Lung (tissue), 12 donors: ENCODE measurements around the gene CA10. TPM values are rescaled to one million over a fixed set of nuclear protein-coding genes. Genes with fewer than 3 reads are reported as not detected.

Source experiments
- ATAC-seq: fragments of 200-7000 bp; cut with Tn5 transposase; one replicate; pipeline ENCODE4 v1.9.1; 2020; ENCODE audit warnings: moderate number of reproducible peaks; ENCODE audit not compliant: insufficient read depth, low FRiP score
- DNase-seq, 3 donors: peaks; one replicate each; pipeline ENCODE4 v3.0.0-alpha.2; 2013 to 2017
- H3K27ac ChIP-seq, 2 donors: one replicate each; pipeline ENCODE4 v1.5.1; 2013; ENCODE audit warnings: mild to moderate bottlenecking in 2 of 2, moderate library complexity in 2 of 2, control low read depth in 1 of 2, inconsistent platforms in 1 of 2, low read depth in 1 of 2, low read length in 1 of 2
- H3K27me3 ChIP-seq, 3 donors: one replicate each; pipeline ENCODE4 v1.5.1; 2013; ENCODE audit warnings: low read length in 2 of 3; ENCODE audit not compliant: control insufficient read depth in 3 of 3, insufficient read depth in 3 of 3
- H3K36me3 ChIP-seq, 4 donors: one replicate each; pipeline ENCODE4 v1.5.1; 2013; ENCODE audit warnings: low read length in 4 of 4, mild to moderate bottlenecking in 1 of 4, moderate library complexity in 1 of 4; ENCODE audit not compliant: control insufficient read depth in 4 of 4, insufficient read depth in 4 of 4
- H3K4me1 ChIP-seq, 5 donors: one replicate each; pipeline ENCODE4 v1.5.1; 2013; ENCODE audit warnings: low read length in 5 of 5, mild to moderate bottlenecking in 2 of 5, moderate library complexity in 1 of 5; ENCODE audit not compliant: control insufficient read depth in 5 of 5, insufficient read depth in 5 of 5
- H3K4me3 ChIP-seq: one replicate; pipeline ENCODE4 v1.5.1; 2013; ENCODE audit warnings: mild to moderate bottlenecking, control low read depth, moderate library complexity
- H3K9ac ChIP-seq, 2 donors: one replicate each; pipeline ENCODE4 v1.5.1; 2013; ENCODE audit warnings: low read length in 2 of 2, control low read depth in 1 of 2; ENCODE audit not compliant: insufficient read depth in 1 of 2
- H3K9me3 ChIP-seq, 4 donors: one replicate each; pipeline ENCODE4 v1.5.1; 2013; ENCODE audit warnings: low read length in 3 of 4, mild to moderate bottlenecking in 1 of 4, moderate library complexity in 1 of 4; ENCODE audit not compliant: control insufficient read depth in 4 of 4, insufficient read depth in 3 of 4
- CTCF ChIP-seq: IDR thresholded peaks from 2 replicates; pipeline ENCODE4 v1.5.1; 2012; ENCODE audit warnings: mild to moderate bottlenecking; ENCODE audit errors: control extremely low read depth, extremely low read depth
- WGBS, 2 donors: extraction: QIAGEN DNeasy Blood & Tissue Kit; methylation state at CpG; one replicate each; pipeline ENCODE4 v1.1.7; 2013; 5-methylcytosine and 5-hydroxymethylcytosine counted together
- polyA plus RNA-seq, 2 donors: library from polyadenylated mRNA; stranded (reverse); fragments of 200-250 nt; gene quantifications; one replicate each; pipeline ENCODE4 v1.2.1, GENCODE V29; 2013
- total RNA-seq, 2 donors: library from RNA; depleted of rRNA in 1 of 2; stranded (reverse); fragments of >200 nt in 1 of 2; gene quantifications; one replicate each; pipeline ENCODE4 v1.2.1, GENCODE V29; 2014 to 2021
- donor health status: control.
- donor health status: control.
- donor health status: Bipolar disorder and iron deficiency.
- donor health status: healthy.
- donor health status: DM: yes; HTN: yes; CAD: no.

Gene CA10
- total and polyA plus RNA-seq, 4 donors, result 0.04 to 0.17 TPM; not detected in 2

GRCh38 chr17:51685287-51685909 is 473.1 kb downstream of the CA10 start:
- Histone ChIP-seq H3K36me3 (no peaks in the 10 kb centered on the region), H3K27ac (no peak overlapping the region), H3K4me1 (no peaks in the 10 kb centered on the region), H3K9ac (no peak overlapping the region), H3K27me3 (no peaks in the 10 kb centered on the region), H3K9me3 (no peaks in the 10 kb centered on the region), H3K4me3 (no peak overlapping the region)
- ATAC-seq, result no peak
- WGBS, 2 donors, result 60 to 67% methylated on average over 2 of the region's 2 CpGs
- DNase-seq, result no peak
- no peak for TF ChIP-seq CTCF

GRCh38 chr17:51684214-51684613 is 474.3 kb downstream of the CA10 start:
- Histone ChIP-seq H3K9ac (no peak overlapping the region), H3K4me1 (no peaks in the 10 kb centered on the region), H3K9me3 (no peaks in the 10 kb centered on the region), H3K4me3 (no peak overlapping the region), H3K36me3 (no peaks in the 10 kb centered on the region), H3K27me3 (no peaks in the 10 kb centered on the region), H3K27ac (no peak overlapping the region)
- WGBS, 2 donors, result 42 to 53% methylated on average over 5 of the region's 5 CpGs
- DNase-seq (no peak), ATAC-seq (no peak)
- TF ChIP-seq CTCF, result no peak

- no peak for ATAC-seq
- DNase-seq, result no peak
- Histone ChIP-seq H3K36me3 (no peaks in the 10 kb centered on the region), H3K4me3 (no peak overlapping the region), H3K9ac (no peak overlapping the region), H3K9me3 (no peaks in the 10 kb centered on the region), H3K27ac (no peak overlapping the region), H3K27me3 (no peaks in the 10 kb centered on the region), H3K4me1 (no peaks in the 10 kb centered on the region)
- no peak for TF ChIP-seq CTCF
- WGBS, 2 donors, result 88 to 90% methylated on average over 10 of the region's 10 CpGs
Observed at GRCh38 chr17:51683291-51683690, 475.2 kb downstream of the CA10 start.

- WGBS, 2 donors, result 59 to 74% methylated on average over 5 of the region's 5 CpGs
- Histone ChIP-seq H3K4me1 (no peaks in the 10 kb centered on the region), H3K36me3 (no peaks in the 10 kb centered on the region), H3K27ac (no peak overlapping the region), H3K27me3 (no peaks in the 10 kb centered on the region), H3K4me3 (no peak overlapping the region), H3K9ac (no peak overlapping the region), H3K9me3 (no peaks in the 10 kb centered on the region)
- DNase-seq (no peak), ATAC-seq (no peak)
- no peak for TF ChIP-seq CTCF
Observed at GRCh38 chr17:51682115-51682514, 476.4 kb downstream of the CA10 start.
